Fibroblast of the conjunctiva (primary cell): Measurements from ENCODE around the gene CFAP20.
"Not testable (repeated sequence)": the region's sequence is repeated elsewhere in the genome, so short reads cannot be mapped to it uniquely, and the experiment has no call there.

Experiments used
- DNase-seq: peaks from one replicate; pipeline ENCODE4 v3.0.0-alpha.2; 2010; ENCODE audit warnings: low read depth

CFAP20 gene

GRCh38 chr16:58096249-58096648, 32.9 kb downstream of the CFAP20 start:
- DNase-seq, result no peak

DNA sequence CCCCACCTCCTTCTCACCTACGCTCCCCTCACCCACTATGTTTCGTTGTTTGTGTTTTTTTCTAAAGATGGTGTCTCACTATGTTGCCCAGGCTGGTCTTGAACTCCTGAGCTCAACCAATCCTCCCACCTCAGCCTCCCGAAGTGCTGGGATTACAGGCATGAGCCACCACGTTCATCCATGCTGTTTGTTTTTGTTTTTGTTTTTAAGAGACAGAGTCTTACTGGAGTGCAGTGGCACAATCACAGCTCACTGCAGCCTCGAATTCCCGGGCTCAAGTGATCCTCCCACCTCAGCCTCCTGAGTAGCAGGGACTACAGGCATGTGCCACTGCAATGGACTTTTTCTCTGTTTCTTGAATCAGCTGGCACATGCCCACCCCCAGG, 33.6 kb downstream of the CFAP20 start:
- not testable (repeated sequence) for DNase-seq

- no peak for DNase-seq
Observed at GRCh38 chr16:58094791-58095574, 34.2 kb downstream of the CFAP20 start.

GRCh38 chr16:58094026-58094425, 35.2 kb downstream of the CFAP20 start:
- DNase-seq, result no peak

DNA sequence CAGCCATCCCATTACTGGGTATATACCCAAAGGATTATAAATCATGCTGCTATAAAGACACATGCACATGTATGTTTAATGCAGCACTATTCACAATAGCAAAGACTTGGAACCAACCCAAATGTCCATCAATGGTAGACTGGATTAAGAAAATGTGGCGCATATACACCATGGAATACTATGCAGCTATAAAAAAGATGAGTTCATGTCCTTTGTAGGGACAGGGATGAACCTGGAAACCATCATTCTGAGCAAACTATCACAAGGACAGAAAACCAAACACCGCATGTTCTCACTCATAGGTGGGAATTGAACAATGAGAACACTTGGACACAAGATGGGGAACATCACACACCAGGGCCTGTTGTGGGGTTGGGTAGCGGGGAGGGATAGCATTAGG, 38.8 kb downstream of the CFAP20 start:
- DNase-seq, result not testable (repeated sequence)

DNA sequence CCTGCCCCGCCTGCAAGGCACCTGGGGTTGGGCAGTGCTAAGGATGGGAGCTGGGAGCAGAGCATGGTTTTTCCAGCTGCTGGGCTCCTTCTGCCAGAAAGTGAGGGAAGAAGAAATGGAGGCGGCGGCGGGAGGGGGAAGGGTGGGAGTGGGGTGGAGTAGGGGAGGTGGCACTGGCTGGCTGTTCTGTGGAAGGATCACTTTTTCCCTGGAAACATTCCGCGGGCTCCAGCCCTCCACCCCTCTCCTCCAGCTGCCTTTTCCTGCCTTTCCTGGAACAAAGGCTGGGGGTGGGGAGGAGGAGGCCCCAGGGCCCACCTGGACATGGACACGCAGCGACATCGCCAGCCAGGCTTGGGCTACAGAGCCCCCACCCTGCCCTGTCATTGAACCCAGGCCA, 41.1 kb downstream of the CFAP20 start:
- no peak for DNase-seq

- no peak for DNase-seq
Observed at GRCh38 chr16:58087209-58087913, 41.8 kb downstream of the CFAP20 start.

DNA sequence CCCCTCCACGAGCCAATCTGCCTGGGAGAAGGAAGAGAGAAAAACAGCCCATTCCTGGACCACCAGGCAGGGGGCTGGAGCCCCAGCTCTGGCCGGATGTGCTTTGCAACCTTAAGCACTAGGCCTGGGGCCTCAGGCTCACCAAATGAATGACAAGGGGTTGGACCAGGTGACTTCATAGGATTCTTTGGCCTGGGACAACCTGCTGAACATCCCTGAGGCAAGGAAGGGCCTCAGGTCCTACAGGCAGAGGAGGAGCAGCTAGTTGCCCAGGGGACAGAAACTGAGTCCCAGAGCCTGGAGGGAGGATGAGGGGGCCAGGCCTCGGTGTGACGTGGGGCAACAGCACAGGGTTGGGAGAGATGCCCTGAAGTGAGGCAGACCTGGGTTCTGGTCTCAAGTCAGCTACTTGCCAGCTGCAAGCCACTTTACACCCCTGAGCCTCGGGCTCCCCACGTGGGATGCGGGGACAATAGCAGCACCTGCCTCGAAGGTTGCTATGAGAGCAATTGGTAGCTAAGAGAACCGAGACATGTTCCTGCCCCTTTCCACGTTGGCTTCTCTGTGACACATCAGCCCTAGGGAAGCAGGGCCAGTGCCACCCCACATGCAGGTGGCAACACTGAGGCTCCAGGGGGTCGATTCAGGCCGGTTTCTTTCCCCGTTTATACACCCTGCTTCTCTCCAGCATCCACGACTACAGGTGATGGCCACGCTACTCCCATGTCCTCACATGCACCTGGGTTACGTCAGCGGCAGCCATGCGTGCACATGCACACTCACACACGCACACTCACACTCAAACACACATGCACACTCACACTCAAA, 42.6 kb downstream of the CFAP20 start:
- DNase-seq, result no peak

DNA sequence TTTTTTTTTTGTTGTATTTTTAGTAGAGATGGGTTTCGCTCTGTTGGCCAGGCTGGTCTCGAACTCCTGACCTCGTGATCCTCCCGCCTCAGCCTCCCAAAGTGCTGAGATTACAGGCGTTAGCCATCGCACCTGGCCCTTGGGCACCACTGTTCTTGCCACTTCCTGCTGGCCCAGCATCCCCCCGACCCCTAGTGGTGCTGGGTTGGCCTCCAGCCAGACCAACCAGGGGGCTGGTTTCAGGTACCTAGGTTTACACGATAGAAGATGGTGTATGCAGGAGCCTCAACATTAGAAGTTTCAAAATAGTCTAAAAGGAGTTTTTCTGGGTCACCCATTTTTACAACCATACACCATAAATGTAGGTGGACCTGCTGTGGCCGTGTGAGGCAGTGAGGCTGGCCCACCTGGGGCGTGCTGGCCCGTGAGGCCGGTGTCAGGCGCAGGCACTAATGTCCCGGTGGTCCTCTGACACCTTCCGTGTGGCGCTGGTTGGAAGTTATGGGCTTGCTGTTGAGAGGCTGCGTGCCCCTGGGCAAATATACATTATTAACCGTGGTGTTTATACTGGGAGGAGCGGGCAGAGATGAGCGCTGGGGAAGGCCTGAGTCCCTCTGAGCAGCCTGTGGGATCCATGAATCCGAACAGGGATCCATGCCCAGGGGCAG, 43.5 kb downstream of the CFAP20 start:
- DNase-seq, result no peak

- no peak for DNase-seq
Observed at GRCh38 chr16:58085171-58085570, 44.0 kb downstream of the CFAP20 start.

- DNase-seq, result no peak
Observed at GRCh38 chr16:58084635-58085034, 44.5 kb downstream of the CFAP20 start.

GRCh38 chr16:58082381-58082780, 46.8 kb downstream of the CFAP20 start:
- no peak for DNase-seq

- DNase-seq, result not testable (repeated sequence)
Observed at GRCh38 chr16:58080657-58081056, 48.5 kb downstream of the CFAP20 start.

- no peak for DNase-seq
Observed at GRCh38 chr16:58077796-58078195, 51.4 kb downstream of the CFAP20 start.

- DNase-seq, result no peak
Observed at GRCh38 chr16:58076514-58076913, 52.7 kb downstream of the CFAP20 start.

DNA sequence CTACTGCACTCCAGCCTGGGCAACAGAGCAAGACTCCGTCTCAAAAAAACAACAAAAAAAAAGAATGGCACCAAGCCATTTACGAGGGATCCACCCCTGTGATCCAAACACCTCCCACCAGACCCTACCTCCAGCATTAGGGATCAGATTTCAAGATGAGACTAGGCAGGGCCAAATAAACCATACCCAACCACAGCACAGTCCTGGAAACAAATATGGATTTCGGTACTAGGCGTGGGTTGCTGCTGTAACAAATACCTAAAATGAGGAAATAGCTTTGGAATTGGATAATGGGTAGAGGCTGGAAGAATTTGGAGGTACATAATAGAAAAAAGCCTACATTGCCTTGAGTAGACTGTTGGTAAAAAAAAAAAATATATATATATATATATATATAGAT, 54.5 kb downstream of the CFAP20 start:
- no peak for DNase-seq

GRCh38 chr16:58073086-58073485, 56.1 kb downstream of the CFAP20 start:
- DNase-seq, result not testable (repeated sequence)

DNA sequence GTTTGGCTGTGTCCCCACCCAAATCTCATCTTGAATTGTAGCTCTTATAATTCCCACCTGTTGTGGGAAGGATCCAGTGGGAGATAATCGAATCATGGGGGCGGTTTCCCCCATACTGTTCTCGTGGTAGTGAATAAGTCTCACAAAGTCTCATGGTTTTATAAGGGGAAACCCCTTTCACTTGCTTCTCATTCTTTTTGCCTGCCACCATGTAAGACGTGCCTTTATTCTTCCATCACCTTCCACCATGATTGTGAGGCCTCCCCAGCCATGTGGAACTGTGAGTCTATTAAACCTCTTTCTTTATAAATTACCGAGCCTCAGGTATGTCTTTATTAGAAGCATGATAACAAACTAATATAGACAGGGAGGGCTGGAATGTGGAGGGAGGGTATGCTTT, 57.0 kb downstream of the CFAP20 start:
- not testable (repeated sequence) for DNase-seq

DNA sequence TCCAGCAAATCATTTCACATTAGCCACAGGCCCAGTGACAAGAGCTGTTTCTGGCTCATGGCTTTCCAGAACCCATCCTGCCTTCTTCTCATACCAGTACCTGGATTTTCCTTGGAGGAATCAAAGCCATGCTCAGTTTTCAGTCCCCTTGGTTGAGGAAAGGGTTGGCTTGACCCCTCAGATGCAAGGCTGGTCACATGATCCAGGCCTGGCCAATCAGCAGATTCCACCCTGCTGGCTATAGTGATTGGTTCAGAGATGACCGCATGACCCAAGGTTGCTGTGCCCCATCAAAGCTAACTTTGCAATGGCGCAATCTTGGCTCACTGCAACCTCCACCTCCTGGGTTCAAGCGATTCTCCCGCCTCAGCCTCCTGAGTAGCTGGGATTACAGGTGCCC, 58.6 kb downstream of the CFAP20 start:
- DNase-seq, result no peak
